ENCODE measurements around the gene SLCO4A1.

GRCh38 chr20:62595069-62595468 lies 47.2 kb upstream of the SLCO4A1 start:
- TF ChIP-seq CTCF (IDR thresholded peaks at IDR 0.05) (no peak), POLR2A (IDR thresholded peaks at IDR 0.05) (no peak)
